IgD-negative memory B cell (primary cell): ENCODE results near the gene RIC8B. TPM values are rescaled to one million over a fixed set of nuclear protein-coding genes. Genes with fewer than 3 reads are reported as not detected.

Experiments
- H3K27ac Mint-ChIP-seq, 3 donors: one replicate each; pipeline ENCODE4 v1.8.0; 2020 to 2022; ENCODE audit warnings: mild to moderate bottlenecking in 3 of 3, mixed read lengths in 3 of 3, moderate library complexity in 1 of 3
- H3K27me3 Mint-ChIP-seq: one replicate; pipeline ENCODE4 v1.8.0; 2021; ENCODE audit warnings: mixed read lengths
- H3K36me3 Mint-ChIP-seq: one replicate; pipeline ENCODE4 v1.8.0; 2020; ENCODE audit warnings: mild to moderate bottlenecking, mixed read lengths
- H3K4me1 Mint-ChIP-seq, 3 donors: one replicate each; pipeline ENCODE4 v1.8.0; 2020 to 2022; ENCODE audit warnings: mixed read lengths in 3 of 3, mild to moderate bottlenecking in 1 of 3
- H3K4me3 Mint-ChIP-seq, 4 donors: one replicate each; pipeline ENCODE4 v1.8.0; 2020 to 2022; ENCODE audit warnings: mild to moderate bottlenecking in 4 of 4, mixed read lengths in 4 of 4, moderate library complexity in 3 of 4
- H3K9me3 Mint-ChIP-seq, 3 donors: one replicate each; pipeline ENCODE4 v1.8.0; 2020 to 2021; ENCODE audit warnings: mixed read lengths in 3 of 3, mild to moderate bottlenecking in 1 of 3
- polyA plus RNA-seq: library from polyadenylated mRNA; unstranded; fragments of 300-500 nt; fragmentation: Illumina TruSeq; gene quantifications from one replicate; pipeline ENCODE4 v1.2.3, GENCODE V29; 2021

The RIC8B gene
- polyA plus RNA-seq, 1 donor from 2014 or later = 4.9 TPM

- Mint-ChIP-seq H3K36me3 (peaks cover 1% of the 10 kb centered on the region), H3K4me1 (peaks cover 5 to 9% (median 7%) of the 10 kb centered on the region in 3 donors), H3K9me3 (no peaks in the 10 kb centered on the region), H3K27me3 (peaks cover 16% of the 10 kb centered on the region), H3K27ac (no peak overlapping the region), H3K4me3 (no peak overlapping the region)
Measured at GRCh38 chr12:106745181-106745745, 29.2 kb upstream of the RIC8B start.

GRCh38 chr12:106747973-106748436 is 26.5 kb upstream of the RIC8B start:
- Mint-ChIP-seq H3K36me3 (no peaks in the 10 kb centered on the region), H3K4me1 (peaks cover 7 to 12% (median 12%) of the 10 kb centered on the region in 3 donors), H3K4me3 (peak overlapping the region in 1 of 4 donors; percentile 6), H3K27ac (peak overlapping the region; percentile 19 to 85 (median 60)), H3K9me3 (no peaks in the 10 kb centered on the region), H3K27me3 (peaks cover 12% of the 10 kb centered on the region)

- Mint-ChIP-seq H3K36me3 (no peaks in the 10 kb centered on the region), H3K4me1 (peaks cover 16 to 30% (median 29%) of the 10 kb centered on the region in 3 donors), H3K27me3 (peaks cover 4% of the 10 kb centered on the region), H3K27ac (no peak overlapping the region), H3K4me3 (no peak overlapping the region), H3K9me3 (no peaks in the 10 kb centered on the region)
Measured at GRCh38 chr12:106750524-106750923, 24.0 kb upstream of the RIC8B start.

GRCh38 chr12:106753526-106753925 is 21.0 kb upstream of the RIC8B start:
- peaks cover 2% of the 10 kb centered on the region for H3K27me3 Mint-ChIP-seq
- peak overlapping the region in 2 of 3 donors; percentile 32 to 48 for H3K27ac Mint-ChIP-seq
- peak overlapping the region in 2 of 4 donors; percentile 74 to 89 for H3K4me3 Mint-ChIP-seq
- no peaks in the 10 kb centered on the region for H3K9me3 Mint-ChIP-seq
- peaks cover 9 to 23% (median 21%) of the 10 kb centered on the region in 3 donors for H3K4me1 Mint-ChIP-seq
- no peaks in the 10 kb centered on the region for H3K36me3 Mint-ChIP-seq

- H3K4me3 Mint-ChIP-seq = peak overlapping the region in 1 of 4 donors; percentile 40
- peaks cover 9 to 28% (median 24%) of the 10 kb centered on the region in 3 donors for H3K4me1 Mint-ChIP-seq
- H3K27ac Mint-ChIP-seq = no peak overlapping the region
- H3K27me3 Mint-ChIP-seq = peaks cover 2% of the 10 kb centered on the region
- H3K36me3 Mint-ChIP-seq = peaks cover 3% of the 10 kb centered on the region
- no peaks in the 10 kb centered on the region for H3K9me3 Mint-ChIP-seq
Measured at GRCh38 chr12:106754331-106754730, 20.2 kb upstream of the RIC8B start.

GRCh38 chr12:106757623-106758348 is 16.7 kb upstream of the RIC8B start:
- no peaks in the 10 kb centered on the region for H3K9me3 Mint-ChIP-seq
- peaks cover 20 to 42% (median 38%) of the 10 kb centered on the region in 3 donors for H3K4me1 Mint-ChIP-seq
- peaks cover 2% of the 10 kb centered on the region for H3K27me3 Mint-ChIP-seq
- peak overlapping the region in 1 of 3 donors; percentile 67 for H3K27ac Mint-ChIP-seq
- H3K4me3 Mint-ChIP-seq = no peak overlapping the region
- H3K36me3 Mint-ChIP-seq = peaks cover 7% of the 10 kb centered on the region

- H3K36me3 Mint-ChIP-seq = peaks cover 7% of the 10 kb centered on the region
- H3K9me3 Mint-ChIP-seq = no peaks in the 10 kb centered on the region
- peak overlapping the region in 2 of 3 donors; percentile 67 to 92 for H3K27ac Mint-ChIP-seq
- H3K4me1 Mint-ChIP-seq = peaks cover 15 to 35% (median 31%) of the 10 kb centered on the region in 3 donors
- no peaks in the 10 kb centered on the region for H3K27me3 Mint-ChIP-seq
- peak overlapping the region in 2 of 4 donors; percentile 5 to 89 for H3K4me3 Mint-ChIP-seq
Measured at GRCh38 chr12:106758349-106759110, 16.0 kb upstream of the RIC8B start.

- Mint-ChIP-seq H3K4me3 (peak overlapping the region; percentile 65 to 96 (median 86)), H3K27ac (peak overlapping the region; percentile 49 to 96 (median 57)), H3K27me3 (no peaks in the 10 kb centered on the region), H3K9me3 (no peaks in the 10 kb centered on the region), H3K36me3 (peaks cover 7% of the 10 kb centered on the region), H3K4me1 (peaks cover 12 to 24% (median 21%) of the 10 kb centered on the region in 3 donors)
Measured at GRCh38 chr12:106759526-106760183, 14.8 kb upstream of the RIC8B start.

GRCh38 chr12:106760184-106760531 is 14.3 kb upstream of the RIC8B start:
- peak overlapping the region; percentile 49 to 96 (median 57) for H3K27ac Mint-ChIP-seq
- H3K9me3 Mint-ChIP-seq = no peaks in the 10 kb centered on the region
- no peaks in the 10 kb centered on the region for H3K27me3 Mint-ChIP-seq
- peak overlapping the region; percentile 65 to 96 (median 86) for H3K4me3 Mint-ChIP-seq
- peaks cover 12 to 22% (median 19%) of the 10 kb centered on the region in 3 donors for H3K4me1 Mint-ChIP-seq
- peaks cover 7% of the 10 kb centered on the region for H3K36me3 Mint-ChIP-seq

GRCh38 chr12:106764220-106764619 is 10.3 kb upstream of the RIC8B start:
- Mint-ChIP-seq H3K9me3 (no peaks in the 10 kb centered on the region), H3K4me3 (no peak overlapping the region), H3K27me3 (peaks cover 12% of the 10 kb centered on the region), H3K27ac (no peak overlapping the region), H3K4me1 (peaks cover 12 to 19% (median 15%) of the 10 kb centered on the region in 3 donors), H3K36me3 (peaks cover 8% of the 10 kb centered on the region)

GRCh38 chr12:106764738-106765137 is 9.7 kb upstream of the RIC8B start:
- peaks cover 8% of the 10 kb centered on the region for H3K36me3 Mint-ChIP-seq
- H3K9me3 Mint-ChIP-seq = no peaks in the 10 kb centered on the region
- peaks cover 14% of the 10 kb centered on the region for H3K27me3 Mint-ChIP-seq
- peaks cover 12 to 15% (median 13%) of the 10 kb centered on the region in 3 donors for H3K4me1 Mint-ChIP-seq
- no peak overlapping the region for H3K27ac Mint-ChIP-seq
- H3K4me3 Mint-ChIP-seq = no peak overlapping the region

GRCh38 chr12:106766393-106766826 is 8.1 kb upstream of the RIC8B start:
- peaks cover 14% of the 10 kb centered on the region for H3K27me3 Mint-ChIP-seq

GRCh38 chr12:106767206-106767605 is 7.3 kb upstream of the RIC8B start:
- no peak overlapping the region for H3K4me3 Mint-ChIP-seq
- peaks cover 14% of the 10 kb centered on the region for H3K27me3 Mint-ChIP-seq
- no peak overlapping the region for H3K27ac Mint-ChIP-seq
- no peaks in the 10 kb centered on the region for H3K4me1 Mint-ChIP-seq
- no peaks in the 10 kb centered on the region for H3K9me3 Mint-ChIP-seq
- H3K36me3 Mint-ChIP-seq = peaks cover 4% of the 10 kb centered on the region

More at GRCh38 chr12:106766393-106766826, 8.1 kb upstream of the RIC8B start:
- Mint-ChIP-seq H3K4me3 (no peak overlapping the region), H3K4me1 (no peaks in the 10 kb centered on the region), H3K36me3 (peaks cover 4% of the 10 kb centered on the region), H3K9me3 (no peaks in the 10 kb centered on the region), H3K27ac (no peak overlapping the region)

GRCh38 chr12:106767954-106768822 is 6.3 kb upstream of the RIC8B start:
- peak overlapping the region in 1 of 4 donors; percentile 56 for H3K4me3 Mint-ChIP-seq
- H3K36me3 Mint-ChIP-seq = peaks cover 4% of the 10 kb centered on the region
- peaks cover 14% of the 10 kb centered on the region for H3K27me3 Mint-ChIP-seq
- H3K9me3 Mint-ChIP-seq = no peaks in the 10 kb centered on the region
- no peaks in the 10 kb centered on the region for H3K4me1 Mint-ChIP-seq
- H3K27ac Mint-ChIP-seq = no peak overlapping the region
